SK-N-SH (cell line): ENCODE data around the gene DYNC2LI1. TPM values are rescaled to one million over a fixed set of nuclear protein-coding genes. Genes with fewer than 3 reads are reported as not detected.

Experiments
- CTCF ChIA-PET: fragments of 300-600, 350-600 bp; formaldehyde crosslinking; extraction: SDS; loops from one replicate; lab custom pipeline; 2021; lab: Yijun Ruan, JAX
- POLR2A ChIA-PET: fragments of 350-600 bp; sonication (Branson Sonifier 250); formaldehyde crosslinking; extraction: SDS; loops from one replicate; lab custom pipeline; 2020; ENCODE audit warnings: antibody characterized with exemption, inconsistent platforms; lab: Yijun Ruan, JAX
- DNase-seq: peaks from one replicate; pipeline ENCODE4 v3.0.0; 2012
- H2AFZ ChIP-seq: fragments of 200-600 bp; sonication (generic); 2 replicates; pipeline ENCODE4 v1.8.1; 2016; ENCODE audit warnings: antibody characterized with exemption, mild to moderate bottlenecking, low read depth
- H3F3A ChIP-seq: fragments of 200-600 bp; sonication (generic); replicated peaks from 2 replicates; pipeline ENCODE3; 2016; ENCODE audit warnings: antibody characterized with exemption, mild to moderate bottlenecking; ENCODE audit not compliant: insufficient read depth
- H3K27ac ChIP-seq, 2 experiments: fragments of 200-500 bp in 1 of 2; fragments of 200-600 bp in 1 of 2; sonication (Bioruptor generic) in 1 of 2; sonication (generic), shearing (Covaris generic) in 1 of 2; 2 replicates each; pipeline versions ENCODE4 v1.5.1 to v1.6.1; 2014 to 2016; ENCODE audit warnings: low read depth in 2 of 2, inconsistent platforms in 1 of 2, low read length in 1 of 2, mild to moderate bottlenecking in 1 of 2, mixed read lengths in 1 of 2
- H3K27me3 ChIP-seq: fragments of 200-600 bp; sonication (generic), shearing (Covaris generic); 2 replicates; pipeline ENCODE4 v1.6.1; 2016; ENCODE audit warnings: mixed run types; ENCODE audit not compliant: insufficient read depth
- H3K36me3 ChIP-seq, 2 experiments: fragments of 200-500 bp in 1 of 2; fragments of 200-600 bp in 1 of 2; sonication (Bioruptor generic) in 1 of 2; sonication (generic) in 1 of 2; replicated peaks in 1 of 2; 2 replicates each; pipeline versions ENCODE3 to v1.5.1; 2014 to 2016; ENCODE audit warnings: low read length in 1 of 2, mild to moderate bottlenecking in 1 of 2; ENCODE audit not compliant: insufficient read depth in 2 of 2, control insufficient read depth in 1 of 2
- H3K4me1 ChIP-seq, 2 experiments: fragments of 200-500 bp in 1 of 2; fragments of 200-600 bp in 1 of 2; sonication (Bioruptor generic) in 1 of 2; sonication (generic), shearing (Covaris generic) in 1 of 2; 2 replicates each; pipeline versions ENCODE4 v1.5.1 to v1.6.1; 2014 to 2016; ENCODE audit warnings: low read depth in 1 of 2, low read length in 1 of 2, mixed run types in 1 of 2; ENCODE audit not compliant: insufficient read depth in 2 of 2, control insufficient read depth in 1 of 2
- H3K4me2 ChIP-seq: fragments of 200-600 bp; sonication (generic), shearing (Covaris generic); 2 replicates; pipeline ENCODE4 v1.6.1; 2017; ENCODE audit warnings: mixed run types
- H3K4me3 ChIP-seq, 2 experiments: fragments of 200-500 bp in 1 of 2; fragments of 200-600 bp in 1 of 2; sonication (Bioruptor generic) in 1 of 2; sonication (generic), shearing (Covaris generic) in 1 of 2; 2 replicates each; pipeline versions ENCODE4 v1.5.1 to v1.8.1; 2014 to 2016; ENCODE audit warnings: low read depth in 2 of 2, inconsistent platforms in 1 of 2, low read length in 1 of 2, mild to moderate bottlenecking in 1 of 2, mixed read lengths in 1 of 2, moderate library complexity in 1 of 2
- H3K79me2 ChIP-seq: fragments of 200-600 bp; sonication (generic); 2 replicates; pipeline ENCODE4 v1.8.1; 2017; ENCODE audit warnings: mild to moderate bottlenecking; ENCODE audit not compliant: insufficient read depth
- H3K9ac ChIP-seq: fragments of 200-600 bp; sonication (generic); 2 replicates; pipeline ENCODE4 v1.6.1; 2017; ENCODE audit warnings: mixed run types
- H3K9me2 ChIP-seq: fragments of 200-600 bp; sonication (generic); 2 replicates; pipeline ENCODE4 v1.6.1; 2017; ENCODE audit warnings: mixed run types
- H3K9me3 ChIP-seq: fragments of 200-600 bp; sonication (generic); 2 replicates; pipeline ENCODE4 v1.6.1; 2017; ENCODE audit warnings: mixed run types, mild to moderate bottlenecking, moderate library complexity
- H4K20me1 ChIP-seq: fragments of 200-600 bp; sonication (generic); 2 replicates; pipeline ENCODE4 v1.6.1; 2017; ENCODE audit warnings: mild to moderate bottlenecking, mixed run types; ENCODE audit not compliant: insufficient read depth
- CHD2 ChIP-seq: fragments of 150-350 bp; IDR thresholded peaks from 2 replicates; pipeline ENCODE4 v1.6.1; 2018; ENCODE audit warnings: low read length; ENCODE audit not compliant: partially characterized antibody
- ELF1 ChIP-seq: IDR thresholded peaks from 2 replicates; pipeline ENCODE4 v1.4.0; 2012
- EP300 ChIP-seq, 2 experiments: IDR thresholded peaks; 2 replicates each; pipeline versions ENCODE4 v1.4.0 to v1.6.1; 2012; ENCODE audit warnings: borderline replicate concordance in 1 of 2, low read depth in 1 of 2, low read length in 1 of 2
- EZH2phosphoT487 ChIP-seq: fragments of 200-600 bp; sonication (generic); IDR thresholded peaks from 2 replicates; pipeline ENCODE4 v1.6.1; 2017; ENCODE audit warnings: low read depth, mixed run types, mild to moderate bottlenecking, antibody characterized with exemption, moderate library complexity, borderline replicate concordance
- FOSL2 ChIP-seq: IDR thresholded peaks from 2 replicates; pipeline ENCODE4 v1.4.0; 2012; ENCODE audit warnings: low read depth, mild to moderate bottlenecking, moderate library complexity, borderline replicate concordance
- FOXM1 ChIP-seq: IDR thresholded peaks from 2 replicates; pipeline ENCODE4 v1.4.0; 2012; ENCODE audit warnings: low read depth, mild to moderate bottlenecking
- GABPA ChIP-seq: IDR thresholded peaks from 2 replicates; pipeline ENCODE4 v1.4.0; 2012; ENCODE audit warnings: low read depth, mild to moderate bottlenecking
- GATA2 ChIP-seq: sonication (generic); formaldehyde crosslinking; IDR thresholded peaks from 2 replicates; pipeline ENCODE4 v1.5.0; 2020; ENCODE audit warnings: mild to moderate bottlenecking, missing genetic modification reagents
- MXI1 ChIP-seq: IDR thresholded peaks from 2 replicates; pipeline ENCODE4 v1.6.1; 2012; ENCODE audit warnings: mild to moderate bottlenecking, low read depth, low read length, improper control_type of control experiment
- NFIC ChIP-seq: IDR thresholded peaks from 2 replicates; pipeline ENCODE4 v1.4.0; 2012; ENCODE audit warnings: borderline replicate concordance
- RFX5 ChIP-seq: IDR thresholded peaks from 2 replicates; pipeline ENCODE4 v1.6.1; 2012; ENCODE audit warnings: mild to moderate bottlenecking, improper control_type of control experiment, low read length
- RXRA ChIP-seq: IDR thresholded peaks from 2 replicates; pipeline ENCODE4 v1.4.0; 2012; ENCODE audit warnings: low read depth, mild to moderate bottlenecking, borderline replicate concordance
- SIN3A ChIP-seq: IDR thresholded peaks from 2 replicates; pipeline ENCODE4 v1.6.1; 2012; ENCODE audit warnings: low read depth, mild to moderate bottlenecking, low read length, moderate library complexity, borderline replicate concordance
- SMC3 ChIP-seq: IDR thresholded peaks from 2 replicates; pipeline ENCODE4 v1.6.1; 2012; ENCODE audit warnings: low read depth, low read length, improper control_type of control experiment
- TAF1 ChIP-seq: IDR thresholded peaks from 2 replicates; pipeline ENCODE4 v1.6.1; 2012; ENCODE audit warnings: low read depth, mild to moderate bottlenecking, low read length, moderate library complexity, borderline replicate concordance
- TEAD4 ChIP-seq: IDR thresholded peaks from 2 replicates; pipeline ENCODE4 v1.4.0; 2012; ENCODE audit warnings: mild to moderate bottlenecking, borderline replicate concordance; ENCODE audit not compliant: insufficient read depth
- USF1 ChIP-seq: IDR thresholded peaks from 2 replicates; pipeline ENCODE4 v1.4.0; 2012; ENCODE audit warnings: low read depth, borderline replicate concordance
- USF2 ChIP-seq: fragments of 150-350 bp; IDR thresholded peaks from 2 replicates; pipeline ENCODE4 v1.6.1; 2017; ENCODE audit warnings: antibody characterized with exemption, low read length, low read depth, borderline replicate concordance
- YY1 ChIP-seq: IDR thresholded peaks from 2 replicates; pipeline ENCODE4 v1.4.0; 2012; ENCODE audit warnings: low read depth, mild to moderate bottlenecking
- WGBS: methylation state at CpG from one replicate; pipeline ENCODE4 v1.1.6; 2017; ENCODE audit warnings: low lambda C conversion rate; 5-methylcytosine and 5-hydroxymethylcytosine counted together
- polyA plus RNA-seq, 3 experiments: library from polyadenylated mRNA; depleted of rRNA; stranded (reverse); fragments of >200 nt; gene quantifications; 2 replicates each; pipeline ENCODE4 v1.2.3, GENCODE V29; 2012

Gene DYNC2LI1
- polyA plus RNA-seq, 1 of the 3 experiments (the other 2 are of a cell fraction), result 20.4 TPM

- Histone ChIP-seq H3K27me3 (peaks cover 11% of the 10 kb centered on the region; the same call in 1 of the 2 replicates), H3K4me3 (peak overlapping the region; percentile 33 to 35; a peak in 2 of 4 replicates), H3K9me3 (no peaks in the 10 kb centered on the region), H3K4me2 (peak overlapping the region; percentile 59; the same call in 1 of the 2 replicates), H3K9ac (no peak overlapping the region), H3K36me3 (no peaks in the 10 kb centered on the region), H3K79me2 (no peaks in the 10 kb centered on the region), H3K27ac (no peak overlapping the region), H3F3A (no peaks in the 10 kb centered on the region)
- WGBS, result 32% methylated on average over 36 of the region's 54 CpGs
- CTCF ChIA-PET, result interaction anchor here (0.7 kb wide), 1 partner anchor 199 kb away, joined by 3 read pairs; no protein-coding TSS in a partner anchor
- DNase-seq, result peak; percentile 77
- TF ChIP-seq RXRA, result no peak
- TF ChIP-seq USF1, result no peak
- no peak for TF ChIP-seq NFIC
- no peak for TF ChIP-seq YY1
- no peak for TF ChIP-seq TEAD4
- TF ChIP-seq USF2, result no peak
- no peak for TF ChIP-seq RFX5
- no peak for TF ChIP-seq FOSL2
- no peak for TF ChIP-seq SIN3A
- TF ChIP-seq EZH2phosphoT487, result no peak
- no peak for TF ChIP-seq FOXM1
- TF ChIP-seq CHD2, result no peak
- no peak for TF ChIP-seq EP300 (IDR thresholded peaks at IDR 0.05; ENCODE audit: borderline replicate concordance in 1 of 2, low read depth in 1 of 2, low read length in 1 of 2)
- TF ChIP-seq TAF1, result no peak
- no peak for TF ChIP-seq GABPA
- TF ChIP-seq, all 33 proteins: peak for 0
- H2AFZ ChIP-seq, result 0 out of 2 replicates have a peak overlapping the region, but pooled peaks have one; percentile 37
- H4K20me1 ChIP-seq, result no peaks in the 10 kb centered on the region
- no peaks in the 10 kb centered on the region for H3K9me2 ChIP-seq
- peaks cover 0 to 10% of the 10 kb centered on the region in 2 experiments; a peak in 1 of 4 replicates for H3K4me1 ChIP-seq
- POLR2A ChIA-PET, result no interaction called here
Observed at GRCh38 chr2:43831543-43832294, 57.9 kb downstream of the DYNC2LI1 start.

- POLR2A ChIA-PET, result no interaction called here
- CTCF ChIA-PET, result no interaction called here
- Histone ChIP-seq H3K9me3 (no peaks in the 10 kb centered on the region), H3K27me3 (peaks cover 13% of the 10 kb centered on the region; the same call in 1 of the 2 replicates), H3K79me2 (no peaks in the 10 kb centered on the region), H2AFZ (no peak overlapping the region), H3K36me3 (no peaks in the 10 kb centered on the region), H3K4me1 (peaks cover 0 to 10% of the 10 kb centered on the region in 2 experiments; a peak in 1 of 4 replicates), H3K27ac (no peak overlapping the region), H3K9ac (no peak overlapping the region), H3F3A (no peaks in the 10 kb centered on the region), H3K9me2 (no peaks in the 10 kb centered on the region), H4K20me1 (no peaks in the 10 kb centered on the region), H3K4me2 (no peak overlapping the region), H3K4me3 (no peak overlapping the region)
- TF ChIP-seq TAF1 (no peak), SMC3 (no peak), MXI1 (no peak), GATA2 (CRISPR knock-in tag) (no peak), GABPA (no peak), ELF1 (no peak)
- DNase-seq, result no peak
- WGBS, result 79% methylated on average over 3 of the region's 3 CpGs
Observed at GRCh38 chr2:43832457-43832856, 58.6 kb downstream of the DYNC2LI1 start.
